Activated CD4-positive, alpha-beta T cell treated with anti-CD3 and anti-CD28 coated beads, Interleukin-2, amount 50 U/mL, for 24 hours (primary cell): ENCODE measurements around the gene SERPINB11.
"Not testable (repeated sequence)": the region's sequence is repeated elsewhere in the genome, so short reads cannot be mapped to it uniquely, and the experiment has no call there.

Experiments used
- DNase-seq, 2 donors: peaks; one replicate each; pipeline ENCODE4 v3.0.0-alpha.2; 2020; ENCODE audit warnings: low read depth in 1 of 2, low spot score in 1 of 2

The SERPINB11 gene

DNA sequence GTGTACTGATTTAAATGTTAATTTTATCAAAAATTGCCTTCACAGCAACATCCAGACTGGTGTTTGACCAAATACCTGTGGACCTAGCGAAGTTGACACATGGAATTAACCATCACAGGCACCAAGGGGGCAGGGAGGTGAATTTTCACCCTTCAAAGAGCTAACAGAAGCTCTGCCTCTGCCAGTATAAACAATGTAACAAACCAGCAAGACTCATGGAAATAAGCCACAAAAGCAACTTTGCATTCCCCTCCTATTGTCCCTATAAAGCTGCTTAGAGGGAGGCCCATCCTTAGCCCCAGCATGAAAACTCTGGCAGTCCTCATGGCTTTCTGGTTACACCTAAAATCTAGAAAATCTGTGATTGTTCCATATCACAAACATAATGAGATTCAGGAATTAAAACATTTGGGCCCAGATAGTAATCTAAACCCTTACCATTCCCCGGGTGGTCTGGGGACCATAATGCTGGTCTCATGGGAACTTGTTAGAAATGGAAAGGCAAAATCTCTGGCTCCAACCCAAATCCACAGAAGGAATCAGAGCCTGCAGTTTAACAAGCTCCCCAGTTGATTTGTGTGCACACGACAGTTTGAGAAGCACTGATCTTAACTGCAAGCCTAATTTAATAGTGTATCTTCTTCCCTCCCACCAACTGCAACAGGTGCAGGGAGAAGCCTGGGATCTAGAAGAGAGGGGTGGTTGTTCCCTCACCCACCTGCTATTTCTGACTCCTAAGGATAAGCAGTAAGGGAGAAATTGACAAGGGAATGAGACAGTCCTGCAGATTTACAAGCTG is 23.1 kb downstream of the SERPINB11 start:
- no peak for DNase-seq

DNA sequence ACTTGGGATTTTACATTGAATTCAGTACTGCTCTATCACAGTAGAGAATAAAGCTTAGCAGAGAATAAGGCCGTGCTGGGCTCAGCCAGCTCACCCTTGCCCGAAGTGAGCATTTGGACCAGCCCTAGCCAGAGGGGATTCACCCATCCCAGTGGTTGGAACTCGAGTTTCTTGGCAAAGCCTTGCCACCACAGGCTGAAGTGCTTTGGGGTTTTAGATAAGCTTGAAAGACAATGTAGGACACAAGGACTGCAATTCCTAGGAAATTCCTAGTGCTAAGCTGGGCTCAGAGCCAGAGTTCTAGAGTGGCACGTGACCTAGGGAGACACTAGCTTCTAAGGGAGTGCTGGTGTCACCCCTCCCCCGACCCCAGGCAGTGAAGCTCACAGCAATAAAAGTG is 28.0 kb downstream of the SERPINB11 start:
- no peak for DNase-seq

GRCh38 chr18:63731215-63731614 is 28.5 kb downstream of the SERPINB11 start:
- DNase-seq = no peak

- DNase-seq = no peak
These were observed 34.1 kb downstream of the SERPINB11 start for GRCh38 chr18:63736876-63737275.

DNA sequence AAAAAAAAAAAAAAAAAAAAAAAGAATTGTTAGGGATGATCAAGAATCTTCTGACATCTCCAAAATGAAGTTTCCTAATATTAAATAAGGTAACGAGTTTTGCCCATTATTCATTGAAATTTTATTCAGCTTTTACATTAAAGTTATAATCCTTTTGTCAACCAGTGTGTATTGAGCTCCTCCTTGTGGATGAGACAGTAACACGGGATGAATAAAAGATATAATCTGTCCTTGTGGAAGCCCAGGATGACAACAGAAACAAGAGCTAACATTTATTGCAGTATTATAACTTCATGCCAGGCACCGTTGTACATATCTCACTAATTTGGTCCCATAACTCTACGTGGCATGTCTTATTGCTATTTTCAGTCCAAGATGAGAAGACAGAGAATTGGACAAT is 39.0 kb downstream of the SERPINB11 start:
- DNase-seq = no peak

GRCh38 chr18:63747006-63747405 is 44.2 kb downstream of the SERPINB11 start:
- no peak for DNase-seq

DNA sequence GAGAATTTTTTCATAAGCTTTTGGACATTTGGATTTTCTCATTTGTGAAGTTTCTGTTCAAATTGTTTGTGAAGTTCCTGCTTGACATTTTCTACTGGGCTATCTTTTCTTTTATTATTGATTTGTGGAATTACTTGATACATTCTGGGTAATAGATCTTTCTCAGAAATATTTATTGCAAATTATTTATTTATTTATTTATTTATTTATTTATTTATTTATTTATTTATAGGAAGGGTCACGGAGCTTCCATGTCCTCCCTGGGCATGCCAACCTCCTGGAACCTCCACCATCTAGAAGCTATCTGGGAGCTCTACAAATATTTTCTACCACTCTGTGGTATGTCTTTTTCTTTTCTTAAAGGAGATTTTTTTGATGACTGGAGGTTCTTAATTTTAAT is 46.7 kb downstream of the SERPINB11 start:
- no peak for DNase-seq

DNA sequence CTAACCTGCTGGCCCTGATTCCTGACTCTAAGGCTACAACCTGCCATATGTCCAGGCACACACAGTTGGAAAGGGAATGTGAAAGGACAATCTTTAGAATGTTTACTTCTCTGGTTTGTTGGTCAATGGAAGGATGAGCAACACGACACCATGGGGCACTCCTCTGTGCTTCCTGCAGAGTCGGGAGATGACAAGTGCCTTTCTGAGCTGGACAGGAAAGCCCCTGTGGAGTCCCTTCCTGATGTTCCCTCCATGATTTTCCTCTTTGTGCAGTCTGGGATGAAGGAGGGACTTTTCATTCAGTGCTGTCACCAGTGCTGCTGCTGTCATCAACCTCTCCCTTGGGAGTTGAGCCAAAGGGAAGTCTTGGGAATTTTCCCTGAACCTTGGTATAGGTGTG is 49.9 kb downstream of the SERPINB11 start:
- no peak for DNase-seq

GRCh38 chr18:63753676-63754075 is 50.9 kb downstream of the SERPINB11 start:
- DNase-seq = no peak

DNA sequence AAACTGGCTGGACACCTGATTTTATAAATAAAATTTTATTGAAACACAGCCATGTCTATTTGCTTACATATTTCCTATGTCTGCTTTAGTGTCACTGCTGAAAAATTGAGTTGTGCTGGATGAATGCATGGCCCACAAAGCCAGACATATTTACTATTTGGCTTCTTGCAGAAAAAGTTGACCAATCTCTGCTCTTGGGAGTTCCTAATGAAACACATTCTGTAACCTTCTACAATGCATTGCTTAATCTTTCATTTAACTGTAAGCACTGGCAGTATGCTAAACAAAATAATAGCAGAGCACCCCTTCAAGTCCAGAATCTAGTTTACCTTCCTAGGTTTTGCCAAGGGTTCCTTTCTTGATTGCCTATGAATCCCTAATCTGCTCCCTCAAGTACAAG is 54.8 kb downstream of the SERPINB11 start:
- no peak for DNase-seq

DNA sequence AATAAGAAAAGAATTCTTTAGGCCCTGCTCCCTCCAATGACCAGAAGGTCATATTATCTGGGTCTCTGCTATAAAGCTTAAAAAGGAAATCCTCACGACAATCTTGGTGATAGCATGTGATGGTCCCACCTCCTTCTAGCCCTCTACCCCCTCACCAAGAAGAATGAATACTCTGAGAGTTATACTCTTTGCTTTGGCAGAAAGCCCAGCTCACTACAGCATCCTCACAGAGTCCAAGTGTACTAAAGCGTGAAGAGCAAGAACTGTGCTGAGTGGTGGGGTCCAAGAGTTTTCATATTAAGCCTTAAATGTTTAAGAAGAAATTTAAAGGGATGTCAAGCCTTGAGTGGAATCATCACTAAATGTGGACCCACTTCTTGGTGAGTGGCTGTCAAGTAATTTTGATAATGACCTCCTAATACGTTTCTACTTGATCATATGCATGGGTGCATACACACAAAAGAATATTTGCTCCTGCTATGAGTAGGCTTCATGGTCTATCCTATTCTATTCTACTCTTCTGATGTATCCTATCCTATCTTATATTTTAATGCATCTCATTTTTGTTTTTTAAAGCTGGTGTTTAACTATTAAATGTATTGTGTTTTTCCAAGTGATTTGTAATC is 56.0 kb downstream of the SERPINB11 start:
- no peak for DNase-seq

GRCh38 chr18:63759786-63760185 is 57.0 kb downstream of the SERPINB11 start:
- not testable (repeated sequence) for DNase-seq

GRCh38 chr18:63762518-63762917 is 59.8 kb downstream of the SERPINB11 start:
- no peak for DNase-seq

GRCh38 chr18:63763831-63764600 is 61.3 kb downstream of the SERPINB11 start:
- DNase-seq = no peak

GRCh38 chr18:63765837-63766236 is 63.1 kb downstream of the SERPINB11 start:
- no peak for DNase-seq
